HG03039 (cell line): ENCODE data around the gene CCDC160.

ENCODE experiments used
- ATAC-seq: cut with Tn5 transposase; IDR thresholded peaks from one replicate; pipeline ENCODE4 v1.9.1; 2021; ENCODE audit warnings: mild to moderate bottlenecking, moderate library complexity; ENCODE audit not compliant: unreplicated experiment

CCDC160 gene

GRCh38 chrX:134294548-134294947 lies 57.6 kb downstream of the CCDC160 start:
- ATAC-seq: no peak
